DND-41 (cell line): ENCODE data around the gene CTSE.

Experiments used
- ATAC-seq: fragments of 200-7000 bp; cut with Tn5 transposase; 3 replicates; pipeline ENCODE4 v1.9.1; 2021; ENCODE audit warnings: low read depth; ENCODE audit not compliant: insufficient read depth
- DNase-seq: peaks from one replicate; pipeline ENCODE4 v3.0.0-alpha.2; 2020
- H2AFZ ChIP-seq: 2 replicates; pipeline ENCODE4 v1.6.0; 2012; ENCODE audit warnings: low read depth, low read length
- H3K27ac ChIP-seq: 2 replicates; pipeline ENCODE4 v1.5.1; 2012; ENCODE audit warnings: low read length, inconsistent platforms
- H3K27me3 ChIP-seq: fragments of 200-600 bp; sonication (generic); 2 replicates; pipeline ENCODE4 v1.6.0; 2012; ENCODE audit warnings: low read length, mild to moderate bottlenecking, inconsistent platforms; ENCODE audit not compliant: insufficient read depth, poor library complexity
- H3K36me3 ChIP-seq: 2 replicates; pipeline ENCODE4 v1.5.1; 2012; ENCODE audit warnings: low read length, inconsistent platforms; ENCODE audit not compliant: insufficient read depth
- H3K4me1 ChIP-seq: 2 replicates; pipeline ENCODE4 v1.5.1; 2012; ENCODE audit warnings: mild to moderate bottlenecking, low read length; ENCODE audit not compliant: insufficient read depth
- H3K4me2 ChIP-seq: 2 replicates; pipeline ENCODE4 v1.6.0; 2012; ENCODE audit warnings: mild to moderate bottlenecking, moderate library complexity, low read length, inconsistent platforms; ENCODE audit not compliant: insufficient read depth
- H3K4me3 ChIP-seq, 2 experiments: fragments of 200-600 bp in 1 of 2; shearing (Covaris generic) in 1 of 2; 2 replicates each; pipeline ENCODE4 v1.5.1; 2012 to 2016; ENCODE audit warnings: inconsistent platforms in 2 of 2, low read length in 2 of 2, mild to moderate bottlenecking in 2 of 2, low read depth in 1 of 2, moderate library complexity in 1 of 2
- H3K79me2 ChIP-seq: 2 replicates; pipeline ENCODE4 v1.6.0; 2012; ENCODE audit warnings: low read length, inconsistent platforms; ENCODE audit not compliant: insufficient read depth
- H3K9ac ChIP-seq: 2 replicates; pipeline ENCODE4 v1.6.0; 2012; ENCODE audit warnings: low read depth, mild to moderate bottlenecking, inconsistent platforms, low read length, moderate library complexity
- H3K9me3 ChIP-seq: 2 replicates; pipeline ENCODE4 v1.5.1; 2012; ENCODE audit warnings: low read length, moderate library complexity, mild to moderate bottlenecking, inconsistent platforms; ENCODE audit not compliant: insufficient read depth, severe bottlenecking
- H4K20me1 ChIP-seq: 2 replicates; pipeline ENCODE4 v1.6.0; 2012; ENCODE audit warnings: low read length; ENCODE audit not compliant: insufficient read depth
- EZH2 ChIP-seq: IDR thresholded peaks from 3 replicates; pipeline ENCODE4 v1.6.1; 2012; ENCODE audit warnings: borderline replicate concordance, low read depth, mild to moderate bottlenecking, moderate library complexity, low read length, inconsistent platforms; ENCODE audit not compliant: severe bottlenecking
- TF ChIP-seq, protein P1 (sequence below): IDR thresholded peaks from 2 replicates; pipeline ENCODE4 v1.5.1; 2012; ENCODE audit warnings: borderline replicate concordance, low read length, moderate library complexity, mild to moderate bottlenecking; ENCODE audit not compliant: poor library complexity, severe bottlenecking; ENCODE audit errors: extremely low read depth

CTSE gene

DNA sequence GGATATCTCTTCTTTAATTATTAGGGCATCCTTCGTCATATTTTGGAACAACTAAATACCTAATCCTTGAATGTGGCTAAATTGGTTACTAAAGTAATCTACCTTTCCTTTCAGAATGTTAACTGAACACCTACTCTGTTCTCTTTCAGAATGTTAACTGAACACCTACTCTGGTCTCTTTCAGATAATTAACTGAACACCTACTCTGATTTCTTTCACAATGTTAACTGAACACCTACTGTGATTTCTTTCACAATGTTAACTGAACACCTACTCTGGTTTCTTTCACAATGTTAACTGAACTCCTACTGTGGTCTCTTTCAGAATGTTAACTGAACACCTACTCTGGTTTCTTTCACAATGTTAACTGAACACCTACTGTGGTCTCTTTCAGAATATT lies 42.4 kb downstream of the CTSE start:
- no peak for ATAC-seq
- H3K9ac ChIP-seq, result no peak overlapping the region
- H2AFZ ChIP-seq, result no peak overlapping the region

DNA sequence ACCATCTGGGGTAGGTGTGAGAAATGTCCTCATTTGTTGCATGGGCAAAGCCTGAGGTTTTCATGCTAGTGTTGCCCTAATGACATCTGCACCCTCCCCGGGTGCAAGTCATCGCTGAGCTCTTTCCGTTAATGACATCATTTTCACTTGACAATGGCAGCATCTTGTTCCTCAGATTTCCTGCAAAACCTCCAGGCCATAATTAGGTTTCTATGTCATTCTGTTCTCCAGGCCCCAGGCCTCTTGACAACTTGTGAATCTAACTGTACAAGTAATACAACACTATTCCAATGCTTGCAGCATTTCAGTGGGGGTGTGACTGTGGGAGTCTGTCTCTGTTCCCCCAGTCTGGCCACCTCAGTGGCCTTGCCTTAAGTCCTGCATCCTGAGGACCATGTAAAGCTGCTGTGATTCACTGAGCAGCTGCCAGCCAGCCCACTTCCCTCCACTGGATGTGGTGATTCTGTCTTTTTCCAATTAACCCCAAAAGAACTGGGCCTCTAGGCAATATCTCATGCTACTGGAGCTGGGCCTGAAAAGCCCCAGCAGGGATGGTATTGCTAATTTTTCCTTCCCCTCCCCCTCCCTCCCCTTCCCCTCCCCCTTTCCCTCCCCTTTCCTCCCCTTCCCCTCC lies 43.3 kb downstream of the CTSE start:
- DNase-seq (no peak), ATAC-seq (no peak)
- Histone ChIP-seq H3K79me2 (no peaks in the 10 kb centered on the region), H4K20me1 (peaks cover 3% of the 10 kb centered on the region; the same call in 1 of the 2 replicates), H3K4me2 (no peak overlapping the region), H3K27me3 (no peaks in the 10 kb centered on the region), H3K9me3 (no peaks in the 10 kb centered on the region), H3K36me3 (no peaks in the 10 kb centered on the region), H3K4me1 (no peaks in the 10 kb centered on the region), H3K27ac (no peak overlapping the region), H3K9ac (no peak overlapping the region), H3K4me3 (no peak overlapping the region), H2AFZ (no peak overlapping the region)
- TF ChIP-seq, protein P1, sequence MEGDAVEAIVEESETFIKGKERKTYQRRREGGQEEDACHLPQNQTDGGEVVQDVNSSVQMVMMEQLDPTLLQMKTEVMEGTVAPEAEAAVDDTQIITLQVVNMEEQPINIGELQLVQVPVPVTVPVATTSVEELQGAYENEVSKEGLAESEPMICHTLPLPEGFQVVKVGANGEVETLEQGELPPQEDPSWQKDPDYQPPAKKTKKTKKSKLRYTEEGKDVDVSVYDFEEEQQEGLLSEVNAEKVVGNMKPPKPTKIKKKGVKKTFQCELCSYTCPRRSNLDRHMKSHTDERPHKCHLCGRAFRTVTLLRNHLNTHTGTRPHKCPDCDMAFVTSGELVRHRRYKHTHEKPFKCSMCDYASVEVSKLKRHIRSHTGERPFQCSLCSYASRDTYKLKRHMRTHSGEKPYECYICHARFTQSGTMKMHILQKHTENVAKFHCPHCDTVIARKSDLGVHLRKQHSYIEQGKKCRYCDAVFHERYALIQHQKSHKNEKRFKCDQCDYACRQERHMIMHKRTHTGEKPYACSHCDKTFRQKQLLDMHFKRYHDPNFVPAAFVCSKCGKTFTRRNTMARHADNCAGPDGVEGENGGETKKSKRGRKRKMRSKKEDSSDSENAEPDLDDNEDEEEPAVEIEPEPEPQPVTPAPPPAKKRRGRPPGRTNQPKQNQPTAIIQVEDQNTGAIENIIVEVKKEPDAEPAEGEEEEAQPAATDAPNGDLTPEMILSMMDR, result no peak
- no peak for TF ChIP-seq EZH2

More for the DNA sequence above, 42.4 kb downstream of the CTSE start:
- Histone ChIP-seq H3K9me3 (no peaks in the 10 kb centered on the region), H3K4me2 (no peak overlapping the region), H4K20me1 (0 out of 2 replicates have a peak, but pooled peaks cover 2% of the 10 kb centered on the region), H3K27ac (no peak overlapping the region), H3K4me3 (no peak overlapping the region), H3K27me3 (no peaks in the 10 kb centered on the region), H3K4me1 (no peaks in the 10 kb centered on the region), H3K79me2 (no peaks in the 10 kb centered on the region), H3K36me3 (no peaks in the 10 kb centered on the region)
- DNase-seq, result no peak
- TF ChIP-seq EZH2, result no peak
- TF ChIP-seq, protein P1, result no peak

DNA sequence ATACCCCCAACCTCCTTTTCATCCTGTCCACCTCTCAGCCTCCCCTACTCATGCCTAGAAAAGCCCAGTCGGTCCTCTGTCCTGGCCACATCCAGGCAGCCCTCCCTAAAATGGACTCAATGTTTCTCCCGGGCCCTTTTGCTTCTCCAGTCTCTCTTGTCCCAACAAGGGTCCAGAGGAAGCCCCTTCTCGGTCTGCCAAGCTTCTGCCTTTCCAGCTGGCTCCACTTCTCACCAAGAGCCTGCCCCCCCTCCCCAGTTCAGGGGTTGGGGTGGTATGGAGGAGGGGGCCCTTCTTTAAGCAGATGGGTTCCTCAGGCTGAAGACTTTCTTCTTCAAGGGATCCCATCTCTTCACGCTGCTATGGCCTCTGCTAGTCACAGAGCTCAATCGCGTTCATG lies 44.4 kb downstream of the CTSE start:
- Histone ChIP-seq H3K9ac (no peak overlapping the region), H3K4me2 (no peak overlapping the region), H3K4me1 (no peaks in the 10 kb centered on the region), H3K4me3 (no peak overlapping the region), H4K20me1 (peaks cover 3% of the 10 kb centered on the region; the same call in 1 of the 2 replicates), H3K27me3 (no peaks in the 10 kb centered on the region), H3K79me2 (no peaks in the 10 kb centered on the region), H3K36me3 (no peaks in the 10 kb centered on the region), H2AFZ (no peak overlapping the region), H3K27ac (no peak overlapping the region), H3K9me3 (no peaks in the 10 kb centered on the region)
- ATAC-seq (no peak), DNase-seq (no peak)
- TF ChIP-seq, protein P1, result no peak
- no peak for TF ChIP-seq EZH2
